Endodermal cell (in vitro differentiated cells): ENCODE data around the gene LSR. TPM values are rescaled to one million over a fixed set of nuclear protein-coding genes. Genes with fewer than 3 reads are reported as not detected.

Source experiments
- DNase-seq: peaks from one replicate; pipeline ENCODE4 v3.0.0-alpha.2; 2017
- H3K27ac ChIP-seq: 2 replicates; pipeline ENCODE4 v1.5.1; 2013; ENCODE audit warnings: mild to moderate bottlenecking, low read depth, low read length, moderate library complexity
- H3K27me3 ChIP-seq: 2 replicates; pipeline ENCODE4 v1.6.1; 2013; ENCODE audit warnings: mild to moderate bottlenecking, low read length, moderate library complexity; ENCODE audit not compliant: insufficient read depth, control insufficient read depth, poor library complexity, severe bottlenecking
- H3K36me3 ChIP-seq: 2 replicates; pipeline ENCODE4 v1.7.0; 2013; ENCODE audit warnings: mild to moderate bottlenecking, low read length, moderate library complexity; ENCODE audit not compliant: control insufficient read depth, insufficient read depth
- H3K4me1 ChIP-seq: one replicate; pipeline ENCODE4 v1.7.0; 2013; ENCODE audit warnings: low read length; ENCODE audit not compliant: control insufficient read depth, insufficient read depth
- H3K4me3 ChIP-seq: 2 replicates; pipeline ENCODE4 v1.5.1; 2013; ENCODE audit warnings: mild to moderate bottlenecking, low read length, moderate library complexity
- H3K9ac ChIP-seq: 2 replicates; pipeline ENCODE4 v1.6.1; 2013; ENCODE audit warnings: mild to moderate bottlenecking, low read length, moderate library complexity; ENCODE audit not compliant: poor library complexity, severe bottlenecking; ENCODE audit errors: extremely low read depth
- H3K9me3 ChIP-seq: 2 replicates; pipeline ENCODE4 v1.6.1; 2013; ENCODE audit warnings: mild to moderate bottlenecking, low read length, moderate library complexity; ENCODE audit not compliant: control insufficient read depth
- H3K27ac Mint-ChIP-seq: 2 replicates; pipeline ENCODE4 v1.8.0; 2020; ENCODE audit warnings: mixed read lengths
- H3K27me3 Mint-ChIP-seq: 2 replicates; pipeline ENCODE4 v1.8.0; 2021; ENCODE audit warnings: mild to moderate bottlenecking, mixed read lengths; ENCODE audit not compliant: insufficient read depth
- H3K36me3 Mint-ChIP-seq: 2 replicates; pipeline ENCODE4 v1.8.0; 2020; ENCODE audit warnings: low read depth, mixed read lengths
- H3K4me1 Mint-ChIP-seq: 2 replicates; pipeline ENCODE4 v1.8.0; 2020; ENCODE audit warnings: mixed read lengths
- H3K4me3 Mint-ChIP-seq: 2 replicates; pipeline ENCODE4 v1.8.0; 2020; ENCODE audit warnings: mild to moderate bottlenecking, moderate library complexity, mixed read lengths
- H3K9me3 Mint-ChIP-seq: 2 replicates; pipeline ENCODE4 v1.8.0; 2020; ENCODE audit warnings: mild to moderate bottlenecking, mixed read lengths
- CTCF ChIP-seq: fragments of 200-600 bp; sonication (generic); conservative IDR thresholded peaks from 2 replicates; pipeline ENCODE4 v1.5.0; 2021; ENCODE audit warnings: antibody characterized with exemption, mild to moderate bottlenecking
- WGBS, 2 experiments: methylation state at CpG; one replicate each; pipeline versions ENCODE4 v1.1.5 to v1.1.7; 2013; ENCODE audit warnings: missing lambda C conversion rate in 2 of 2, mixed read lengths in 1 of 2; ENCODE audit not compliant: insufficient coverage in 1 of 2, insufficient read length in 1 of 2; 5-methylcytosine and 5-hydroxymethylcytosine counted together
- total RNA-seq, 2 donors: library from RNA; stranded (reverse); fragmentation: NEBNext Ultra II Directional in 1 of 2; extraction: Animal tissue kit (Norgen Biotek cat#: 25700) in 1 of 2; gene quantifications; 2 replicates in 1 of 2; 3 replicates in 1 of 2; pipeline ENCODE4 v1.2.1, GENCODE V29; 2021

The LSR gene
- total RNA-seq, 2 donors from 2014 or later = 112 to 170 TPM

GRCh38 chr19:35315883-35316282, 67.1 kb downstream of the LSR start:
- no peaks in the 10 kb centered on the region for H3K27me3 ChIP-seq
- no peak overlapping the region for H3K4me3 ChIP-seq
- no peak overlapping the region for H3K27ac ChIP-seq
- no peak for TF ChIP-seq CTCF
- H3K9ac ChIP-seq = no peak overlapping the region
- no peaks in the 10 kb centered on the region for H3K27me3 Mint-ChIP-seq
- DNase-seq = no peak
- H3K4me3 Mint-ChIP-seq = no peak overlapping the region
- H3K9me3 Mint-ChIP-seq = no peaks in the 10 kb centered on the region
- WGBS, 2 experiments = 92 to 97% methylated on average over 8 to 9 of the region's 9 CpGs
- H3K4me1 ChIP-seq = no peaks in the 10 kb centered on the region
- no peaks in the 10 kb centered on the region for H3K36me3 Mint-ChIP-seq
- H3K36me3 ChIP-seq = no peaks in the 10 kb centered on the region
- H3K9me3 ChIP-seq = no peaks in the 10 kb centered on the region
- no peak overlapping the region for H3K27ac Mint-ChIP-seq
- H3K4me1 Mint-ChIP-seq = peaks cover 5% of the 10 kb centered on the region

- Mint-ChIP-seq H3K27me3 (no peaks in the 10 kb centered on the region), H3K4me1 (peaks cover 5% of the 10 kb centered on the region), H3K27ac (no peak overlapping the region), H3K36me3 (no peaks in the 10 kb centered on the region), H3K4me3 (no peak overlapping the region), H3K9me3 (peaks cover 1% of the 10 kb centered on the region)
- H3K27ac ChIP-seq = no peak overlapping the region
- H3K9ac ChIP-seq = no peak overlapping the region
- no peaks in the 10 kb centered on the region for H3K9me3 ChIP-seq
- no peak overlapping the region for H3K4me3 ChIP-seq
- WGBS, 2 experiments = 88 to 92% methylated on average over 3 to 9 of the region's 9 CpGs
- DNase-seq = no peak
- no peaks in the 10 kb centered on the region for H3K27me3 ChIP-seq
- TF ChIP-seq CTCF = no peak
- no peaks in the 10 kb centered on the region for H3K36me3 ChIP-seq
- H3K4me1 ChIP-seq = no peaks in the 10 kb centered on the region
Observed at GRCh38 chr19:35316560-35316959, 67.8 kb downstream of the LSR start.

Other genes starting within 250 kb of the LSR start
- gene GRAMD1A, start 248.7 kb upstream of the LSR start, total RNA-seq = 100 to 1,000 TPM; 115 to 137 TPM
- gene SCN1B, start 218.5 kb upstream of the LSR start, total RNA-seq = 1 to 10 TPM; 1.4 to 1.5 TPM
- gene HPN, start 207.3 kb upstream of the LSR start, total RNA-seq = 10 to 100 TPM; 29.0 to 49.6 TPM
- not detected for gene FXYD3, start 133.2 kb upstream of the LSR start, total RNA-seq
- under 1 TPM; 0.27 to 0.37 TPM for gene LGI4, start 113.9 kb upstream of the LSR start, total RNA-seq
- gene FXYD1, start 110.2 kb upstream of the LSR start, total RNA-seq = under 1 TPM in 1 of 2 donors, not detected in 1; 0.75 TPM
- gene FXYD7, start 105.7 kb upstream of the LSR start, total RNA-seq = 1 to 10 TPM in 1 of 2 donors, not detected in 1; 1.1 TPM
- 10 to 100 TPM; 24.0 to 29.6 TPM for gene FXYD5, start 94.3 kb upstream of the LSR start, total RNA-seq
- not detected for gene FAM187B, start 20.3 kb upstream of the LSR start, total RNA-seq
- gene USF2, start 20.0 kb downstream of the LSR start, total RNA-seq = 100 to 1,000 TPM; 111 to 121 TPM
- 1 to 10 TPM in 1 of 2 donors, under 1 TPM in 1; 0.35 to 1.3 TPM for gene HAMP, start 33.5 kb downstream of the LSR start, total RNA-seq
- gene MAG, start 43.2 kb downstream of the LSR start, total RNA-seq = not detected
- gene CD22, start 80.2 kb downstream of the LSR start, total RNA-seq = not detected
- not detected for gene FFAR1, start 98.9 kb downstream of the LSR start, total RNA-seq
- gene FFAR3, start 109.5 kb downstream of the LSR start, total RNA-seq = not detected
- not detected for gene GPR42, start 122.1 kb downstream of the LSR start, total RNA-seq
- not detected for gene FFAR2, start 199.3 kb downstream of the LSR start, total RNA-seq
- 1 to 10 TPM; 3.4 to 4.2 TPM for gene KRTDAP, start 241.5 kb downstream of the LSR start, total RNA-seq